ENCODE data around the gene F2. TPM values are rescaled to one million over a fixed set of nuclear protein-coding genes. Genes with fewer than 3 reads are reported as not detected.

Gene F2
- total RNA-seq, 4 donors from 2014 or later = not detected

DNA sequence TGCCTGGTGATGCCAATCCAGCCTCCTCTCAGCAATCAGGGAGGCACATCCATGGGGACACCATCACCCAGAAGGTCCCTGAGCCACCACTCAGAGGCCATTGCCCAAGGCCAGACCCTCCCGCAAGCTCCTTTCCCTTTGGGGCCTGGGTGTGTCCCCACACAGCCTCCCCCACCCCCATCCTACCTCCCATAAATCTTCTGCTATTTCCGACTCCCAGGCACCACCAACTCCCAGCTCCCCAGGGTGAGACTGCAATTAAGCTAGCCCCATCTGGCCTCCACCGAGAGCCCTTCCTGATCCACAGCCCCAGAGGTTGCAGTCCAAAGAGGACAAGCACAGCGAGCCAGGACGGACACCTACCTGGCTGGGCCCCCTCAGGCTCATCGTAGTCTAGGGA, 24.9 kb upstream of the F2 start:
- Histone ChIP-seq H3K4me1 (peaks cover 0 to 54% (median 26%) of the 10 kb centered on the region in 4 donors), H3K9me3 (no peaks in the 10 kb centered on the region), H3K4me3 (no peak overlapping the region), H3K27me3 (no peaks in the 10 kb centered on the region), H3K36me3 (peaks cover 2 to 82% (median 26%) of the 10 kb centered on the region in 3 donors), H3K27ac (peak overlapping the region in 2 of 4 donors; percentile 58 to 64)
- DNase-seq (ENCODE audit: low spot score in 2 of 2) = no peak
- TF ChIP-seq, protein P1, sequence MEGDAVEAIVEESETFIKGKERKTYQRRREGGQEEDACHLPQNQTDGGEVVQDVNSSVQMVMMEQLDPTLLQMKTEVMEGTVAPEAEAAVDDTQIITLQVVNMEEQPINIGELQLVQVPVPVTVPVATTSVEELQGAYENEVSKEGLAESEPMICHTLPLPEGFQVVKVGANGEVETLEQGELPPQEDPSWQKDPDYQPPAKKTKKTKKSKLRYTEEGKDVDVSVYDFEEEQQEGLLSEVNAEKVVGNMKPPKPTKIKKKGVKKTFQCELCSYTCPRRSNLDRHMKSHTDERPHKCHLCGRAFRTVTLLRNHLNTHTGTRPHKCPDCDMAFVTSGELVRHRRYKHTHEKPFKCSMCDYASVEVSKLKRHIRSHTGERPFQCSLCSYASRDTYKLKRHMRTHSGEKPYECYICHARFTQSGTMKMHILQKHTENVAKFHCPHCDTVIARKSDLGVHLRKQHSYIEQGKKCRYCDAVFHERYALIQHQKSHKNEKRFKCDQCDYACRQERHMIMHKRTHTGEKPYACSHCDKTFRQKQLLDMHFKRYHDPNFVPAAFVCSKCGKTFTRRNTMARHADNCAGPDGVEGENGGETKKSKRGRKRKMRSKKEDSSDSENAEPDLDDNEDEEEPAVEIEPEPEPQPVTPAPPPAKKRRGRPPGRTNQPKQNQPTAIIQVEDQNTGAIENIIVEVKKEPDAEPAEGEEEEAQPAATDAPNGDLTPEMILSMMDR (IDR thresholded peaks at IDR 0.05) = no peak
- TF ChIP-seq POLR2A (IDR thresholded peaks at IDR 0.05) (no peak), EP300 (IDR thresholded peaks at IDR 0.05) (no peak)
- 78 to 84% methylated on average over 6 of the region's 6 CpGs for WGBS, 2 donors

DNA sequence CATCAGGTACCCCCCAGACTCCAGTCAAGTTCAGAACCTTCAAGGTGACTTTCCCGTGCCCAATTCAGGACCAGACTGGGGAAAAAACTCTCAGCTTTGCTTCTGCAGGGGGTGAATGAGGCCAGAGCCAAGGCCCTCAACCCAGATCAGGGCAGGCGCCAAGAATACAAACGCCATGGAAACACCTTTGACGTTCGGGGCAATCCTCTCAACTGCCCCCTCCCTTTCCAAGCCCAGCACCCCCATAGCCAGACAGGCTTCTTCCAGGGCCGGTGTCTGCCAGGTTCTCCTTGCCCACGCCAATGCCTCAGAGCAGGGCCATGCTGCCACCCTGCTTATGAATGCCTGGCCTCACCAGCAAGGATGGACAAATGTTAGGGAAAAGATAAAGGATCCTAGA, 24.4 kb upstream of the F2 start:
- H3K27me3 ChIP-seq = no peaks in the 10 kb centered on the region
- WGBS, 2 donors = 76 to 83% methylated on average over 5 to 7 of the region's 7 CpGs
- peaks cover 2 to 77% (median 26%) of the 10 kb centered on the region in 3 donors for H3K36me3 ChIP-seq
- DNase-seq (ENCODE audit: low spot score in 2 of 2) = no peak
- H3K9me3 ChIP-seq = no peaks in the 10 kb centered on the region
- H3K4me3 ChIP-seq = no peak overlapping the region
- peaks cover 0 to 59% (median 32%) of the 10 kb centered on the region in 4 donors for H3K4me1 ChIP-seq
- peak overlapping the region in 2 of 4 donors; percentile 58 to 64 for H3K27ac ChIP-seq
- no peak for TF ChIP-seq POLR2A (IDR thresholded peaks at IDR 0.05)
- TF ChIP-seq EP300 (IDR thresholded peaks at IDR 0.05) = no peak
- TF ChIP-seq, protein P1 (IDR thresholded peaks at IDR 0.05) = no peak

DNA sequence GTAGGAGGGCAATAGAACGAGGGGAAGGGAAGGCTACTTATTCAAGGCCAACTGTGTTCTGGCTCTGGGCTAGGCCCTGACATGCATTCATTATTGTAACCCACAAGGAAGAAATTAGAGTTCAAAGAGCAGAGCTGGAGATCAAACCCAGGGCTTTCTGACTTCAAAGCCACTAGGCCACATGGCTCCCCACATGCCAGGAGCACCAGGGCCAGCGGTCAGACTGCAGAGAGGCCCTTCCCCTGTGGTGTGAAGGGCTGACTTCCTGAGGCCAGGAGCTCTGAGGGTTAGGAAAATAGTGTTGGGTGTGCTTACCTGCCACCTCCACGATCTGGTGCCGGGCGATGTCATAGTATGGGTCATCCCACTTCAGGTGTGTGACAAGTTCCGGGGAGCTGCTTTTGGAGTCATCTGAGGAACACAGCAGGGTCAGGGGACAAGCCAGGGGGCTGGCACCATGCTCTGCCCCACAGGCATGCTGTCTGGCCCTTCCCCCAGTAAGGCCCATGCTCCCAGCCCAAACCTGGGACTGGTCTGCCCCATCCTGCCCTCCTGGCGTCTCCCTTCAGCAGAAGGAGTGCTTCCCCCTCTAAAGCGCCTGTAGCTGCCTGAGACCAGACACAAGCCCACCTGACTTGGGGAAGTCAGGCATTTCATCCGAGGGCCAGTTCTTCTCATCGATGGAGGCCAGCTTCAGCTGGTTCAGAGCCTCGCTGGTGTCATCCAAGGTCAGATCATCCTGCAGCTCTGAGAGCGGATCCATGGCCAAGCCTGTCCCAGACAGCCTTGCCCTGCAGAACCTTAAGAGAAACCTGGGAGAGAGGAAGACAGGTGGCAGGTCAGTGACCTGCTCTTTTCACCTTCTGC, 23.4 kb upstream of the F2 start:
- H3K4me3 ChIP-seq = no peak overlapping the region
- no peak for TF ChIP-seq POLR2A (IDR thresholded peaks at IDR 0.05)
- TF ChIP-seq, protein P1 (IDR thresholded peaks at IDR 0.05) = no peak
- TF ChIP-seq EP300 (IDR thresholded peaks at IDR 0.05) = no peak
- peaks cover 2 to 67% (median 26%) of the 10 kb centered on the region in 3 donors for H3K36me3 ChIP-seq
- H3K27me3 ChIP-seq = no peaks in the 10 kb centered on the region
- peak overlapping the region in 2 of 4 donors; percentile 29 to 64 for H3K27ac ChIP-seq
- H3K9me3 ChIP-seq = no peaks in the 10 kb centered on the region
- no peak for DNase-seq (ENCODE audit: low spot score in 2 of 2)
- 80 to 84% methylated on average over 10 to 12 of the region's 12 CpGs for WGBS, 2 donors
- peaks cover 0 to 61% (median 32%) of the 10 kb centered on the region in 4 donors for H3K4me1 ChIP-seq

DNA sequence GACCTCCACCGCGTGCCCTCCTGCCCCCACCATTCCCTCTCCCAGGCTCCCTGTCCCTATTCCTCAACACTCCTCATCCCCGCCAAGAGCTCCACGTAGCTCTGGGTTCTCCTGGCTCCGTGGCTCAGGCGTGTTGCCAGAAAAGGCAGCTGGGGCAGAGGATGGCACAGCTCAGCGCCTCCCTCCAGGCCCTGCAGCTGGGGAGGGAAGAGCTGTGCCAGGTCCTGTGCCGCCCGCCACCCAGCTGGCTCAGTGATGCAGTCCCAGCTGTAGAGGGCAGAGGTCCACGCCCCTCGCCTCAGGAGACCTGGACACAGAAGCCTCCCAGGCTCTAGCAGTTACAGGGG, 22.8 kb upstream of the F2 start:
- H3K27me3 ChIP-seq = no peaks in the 10 kb centered on the region
- peak overlapping the region in 2 of 4 donors; percentile 29 to 43 for H3K27ac ChIP-seq
- H3K36me3 ChIP-seq = peaks cover 2 to 61% (median 26%) of the 10 kb centered on the region in 3 donors
- 86% methylated on average over 11 of the region's 11 CpGs for WGBS, 2 donors
- TF ChIP-seq POLR2A (IDR thresholded peaks at IDR 0.05) (no peak), EP300 (IDR thresholded peaks at IDR 0.05) (no peak)
- TF ChIP-seq, protein P1 (IDR thresholded peaks at IDR 0.05) = no peak
- peaks cover 0 to 61% (median 32%) of the 10 kb centered on the region in 4 donors for H3K4me1 ChIP-seq
- no peaks in the 10 kb centered on the region for H3K9me3 ChIP-seq
- no peak overlapping the region for H3K4me3 ChIP-seq
- DNase-seq (ENCODE audit: low spot score in 2 of 2) = no peak

DNA sequence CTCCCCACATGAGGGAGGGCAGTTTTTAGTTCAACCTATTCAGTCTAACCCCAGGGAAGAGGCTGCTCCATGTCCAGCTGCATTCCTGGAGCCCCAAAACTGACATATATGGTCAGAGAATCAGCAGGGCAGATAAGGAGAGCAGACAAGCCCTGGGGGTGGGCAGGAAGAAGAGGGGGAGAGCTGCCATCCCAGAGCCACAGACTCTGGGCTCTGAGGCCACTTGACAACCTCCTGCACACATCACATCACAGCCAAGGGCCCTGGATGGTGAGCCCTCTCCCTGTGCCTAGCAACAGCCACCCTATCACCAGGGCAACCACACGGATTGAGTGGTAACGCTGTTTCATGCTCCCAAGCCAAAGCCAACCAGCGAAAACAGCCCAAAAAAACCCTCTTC, 21.7 kb upstream of the F2 start:
- 48 to 54% methylated on average over 3 of the region's 3 CpGs for WGBS, 2 donors
- no peaks in the 10 kb centered on the region for H3K27me3 ChIP-seq
- H3K4me3 ChIP-seq = no peak overlapping the region
- no peaks in the 10 kb centered on the region for H3K9me3 ChIP-seq
- peak overlapping the region in 2 of 4 donors; percentile 50 to 91 for H3K27ac ChIP-seq
- DNase-seq (ENCODE audit: low spot score in 2 of 2) = no peak
- no peak for TF ChIP-seq EP300 (IDR thresholded peaks at IDR 0.05)
- TF ChIP-seq POLR2A (IDR thresholded peaks at IDR 0.05) = no peak
- TF ChIP-seq, protein P1 (IDR thresholded peaks at IDR 0.05) = no peak
- peaks cover 2 to 51% (median 21%) of the 10 kb centered on the region in 3 donors for H3K36me3 ChIP-seq
- peaks cover 0 to 71% (median 42%) of the 10 kb centered on the region in 4 donors for H3K4me1 ChIP-seq

All from tibial nerve (tissue), 4 donors.